HEK293 (cell line): ENCODE results near the gene LDLRAD4.
A peak's percentile ranks its signal among the peaks of the same experiment; 100 is the strongest.

Experiments
- CTCF ChIA-PET: fragments of 350-600 bp; formaldehyde crosslinking; extraction: SDS; loops from one replicate; lab custom pipeline; 2021; ENCODE audit warnings: antibody characterized with exemption; lab: Yijun Ruan, JAX
- POLR2A ChIA-PET: fragments of 300-600 bp; formaldehyde crosslinking; extraction: SDS; loops from one replicate; lab custom pipeline; 2020; ENCODE audit warnings: antibody characterized with exemption, inconsistent platforms; lab: Yijun Ruan, JAX
- H3K27ac ChIP-seq: fragments of 200-500 bp; sonication (Bioruptor generic); 2 replicates; pipeline ENCODE4 v1.5.1; 2014; ENCODE audit warnings: low read depth, low read length, control low read depth, inconsistent platforms; ENCODE audit errors: extremely low read depth
- H3K36me3 ChIP-seq, 2 experiments: fragments of 200-500 bp in 1 of 2; sonication (Bioruptor generic) in 1 of 2; 1 replicate in 1 of 2; 2 replicates in 1 of 2; pipeline ENCODE4 v1.5.1; 2014 to 2017; ENCODE audit warnings: inconsistent platforms in 2 of 2, low read length in 2 of 2; ENCODE audit not compliant: control insufficient read depth in 2 of 2, insufficient read depth in 1 of 2
- H3K4me1 ChIP-seq: fragments of 200-500 bp; sonication (Bioruptor generic); 2 replicates; pipeline ENCODE4 v1.5.1; 2014; ENCODE audit warnings: mild to moderate bottlenecking, low read length, inconsistent platforms; ENCODE audit not compliant: control insufficient read depth, insufficient read depth
- H3K4me3 ChIP-seq: 2 replicates; pipeline ENCODE4 v1.5.1; 2011; ENCODE audit warnings: low read depth, mild to moderate bottlenecking, control low read depth, low read length, moderate library complexity
- H3K9me3 ChIP-seq: fragments of 200-500 bp; sonication (Bioruptor generic); 2 replicates; pipeline ENCODE4 v1.5.1; 2014; ENCODE audit warnings: low read depth, low read length, inconsistent platforms; ENCODE audit not compliant: control insufficient read depth, insufficient read depth
- CTCF ChIP-seq: fragments of 450-650 bp; formaldehyde crosslinking; IDR thresholded peaks from 2 replicates; pipeline ENCODE4 v1.5.1; 2016; ENCODE audit warnings: missing biosample characterization, missing genetic modification characterization
- EGR2 ChIP-seq: fragments of 450-650 bp; formaldehyde crosslinking; IDR thresholded peaks from 2 replicates; pipeline ENCODE4 v1.5.1; 2016; ENCODE audit warnings: low read depth, missing biosample characterization, missing genetic modification characterization
- KLF17 ChIP-seq: fragments of 450-650 bp; formaldehyde crosslinking; IDR thresholded peaks from 2 replicates; pipeline ENCODE4 v1.5.1; 2016; ENCODE audit warnings: missing biosample characterization, missing genetic modification characterization
- PRDM6 ChIP-seq: fragments of 450-650 bp; formaldehyde crosslinking; IDR thresholded peaks from 2 replicates; pipeline ENCODE4 v1.5.1; 2017; ENCODE audit warnings: missing biosample characterization, missing genetic modification characterization
- REPIN1 ChIP-seq: fragments of 450-650 bp; formaldehyde crosslinking; IDR thresholded peaks from 2 replicates; pipeline ENCODE4 v1.5.1; 2017; ENCODE audit warnings: missing biosample characterization, missing genetic modification characterization, low read depth
- ZBTB7A ChIP-seq: fragments of 450-650 bp; formaldehyde crosslinking; IDR thresholded peaks from 2 replicates; pipeline ENCODE4 v1.5.1; 2016; ENCODE audit warnings: low read depth, missing biosample characterization, missing genetic modification characterization
- ZFHX2 ChIP-seq: fragments of 450-650 bp; formaldehyde crosslinking; conservative IDR thresholded peaks from 2 replicates; pipeline ENCODE4 v1.5.1; 2016; ENCODE audit warnings: missing biosample characterization, missing genetic modification characterization
- ZFP3 ChIP-seq: fragments of 450-650 bp; formaldehyde crosslinking; IDR thresholded peaks from 2 replicates; pipeline ENCODE4 v1.5.1; 2016; ENCODE audit warnings: low read depth, missing biosample characterization, missing genetic modification characterization
- ZNF133 ChIP-seq: fragments of 450-650 bp; formaldehyde crosslinking; IDR thresholded peaks from 2 replicates; pipeline ENCODE4 v1.5.1; 2016; ENCODE audit warnings: missing biosample characterization, missing genetic modification characterization
- ZNF280C ChIP-seq: fragments of 450-650 bp; formaldehyde crosslinking; IDR thresholded peaks from 2 replicates; pipeline ENCODE4 v1.5.1; 2016; ENCODE audit warnings: missing biosample characterization, missing genetic modification characterization
- ZNF560 ChIP-seq: fragments of 450-650 bp; formaldehyde crosslinking; IDR thresholded peaks from 2 replicates; pipeline ENCODE4 v1.5.1; 2017; ENCODE audit warnings: missing biosample characterization, missing genetic modification characterization, borderline replicate concordance
- ZNF596 ChIP-seq: fragments of 450-650 bp; IDR thresholded peaks from 2 replicates; pipeline ENCODE4 v1.5.0; 2018; ENCODE audit warnings: missing biosample characterization, mild to moderate bottlenecking, missing genetic modification characterization, moderate library complexity
- ZNF654 ChIP-seq: fragments of 450-650 bp; formaldehyde crosslinking; IDR thresholded peaks from 2 replicates; pipeline ENCODE4 v1.5.1; 2016; ENCODE audit warnings: low read depth, missing biosample characterization, missing genetic modification characterization
- ZNF707 ChIP-seq: fragments of 450-650 bp; formaldehyde crosslinking; IDR thresholded peaks from 2 replicates; pipeline ENCODE4 v1.5.1; 2016; ENCODE audit warnings: missing biosample characterization, missing genetic modification characterization
- ZNF76 ChIP-seq: fragments of 450-650 bp; formaldehyde crosslinking; IDR thresholded peaks from 2 replicates; pipeline ENCODE4; 2016; ENCODE audit warnings: low read depth, missing biosample characterization, missing genetic modification characterization, borderline replicate concordance

Gene LDLRAD4

GRCh38 chr18:13317801-13318200, 99.2 kb downstream of the LDLRAD4 start:
- Histone ChIP-seq H3K36me3 (no peaks in the 10 kb centered on the region), H3K4me1 (no peaks in the 10 kb centered on the region), H3K9me3 (no peaks in the 10 kb centered on the region), H3K27ac (no peak overlapping the region), H3K4me3 (no peak overlapping the region)
- TF ChIP-seq REPIN1 (tag by site-specific recombination) (no peak), KLF17 (tag by site-specific recombination) (no peak), ZNF133 (tag by site-specific recombination) (no peak), ZNF280C (tag by site-specific recombination) (no peak), CTCF (tag by site-specific recombination) (no peak), ZNF707 (tag by site-specific recombination) (no peak), ZNF596 (tag by site-specific recombination) (no peak), ZNF76 (tag by site-specific recombination) (no peak), PRDM6 (tag by site-specific recombination) (no peak), EGR2 (tag by site-specific recombination) (no peak), ZNF654 (tag by site-specific recombination) (no peak), ZNF560 (tag by site-specific recombination) (no peak), ZFP3 (tag by site-specific recombination) (no peak)
- CTCF ChIA-PET = no interaction called here
- POLR2A ChIA-PET = no interaction called here

GRCh38 chr18:13318731-13319501, 100.4 kb downstream of the LDLRAD4 start:
- Histone ChIP-seq H3K4me1 (no peaks in the 10 kb centered on the region), H3K27ac (no peak overlapping the region), H3K4me3 (no peak overlapping the region), H3K36me3 (no peaks in the 10 kb centered on the region)
- POLR2A ChIA-PET = no interaction called here
- CTCF ChIA-PET = interaction anchor here (0.6 to 0.9 kb wide), 2 partner anchors 102 to 482 kb away, joined by 3 to 4 read pairs; no protein-coding TSS in a partner anchor
- TF ChIP-seq ZBTB7A (tag by site-specific recombination) = no peak
- 0 out of 2 replicates have a peak, but pooled peaks have one; percentile 37 for TF ChIP-seq ZFHX2
- TF ChIP-seq, all 188 proteins: peak for 1
- H3K9me3 ChIP-seq = no peaks in the 10 kb centered on the region
